ENCODE results near the gene KCP.

Gene KCP

DNA sequence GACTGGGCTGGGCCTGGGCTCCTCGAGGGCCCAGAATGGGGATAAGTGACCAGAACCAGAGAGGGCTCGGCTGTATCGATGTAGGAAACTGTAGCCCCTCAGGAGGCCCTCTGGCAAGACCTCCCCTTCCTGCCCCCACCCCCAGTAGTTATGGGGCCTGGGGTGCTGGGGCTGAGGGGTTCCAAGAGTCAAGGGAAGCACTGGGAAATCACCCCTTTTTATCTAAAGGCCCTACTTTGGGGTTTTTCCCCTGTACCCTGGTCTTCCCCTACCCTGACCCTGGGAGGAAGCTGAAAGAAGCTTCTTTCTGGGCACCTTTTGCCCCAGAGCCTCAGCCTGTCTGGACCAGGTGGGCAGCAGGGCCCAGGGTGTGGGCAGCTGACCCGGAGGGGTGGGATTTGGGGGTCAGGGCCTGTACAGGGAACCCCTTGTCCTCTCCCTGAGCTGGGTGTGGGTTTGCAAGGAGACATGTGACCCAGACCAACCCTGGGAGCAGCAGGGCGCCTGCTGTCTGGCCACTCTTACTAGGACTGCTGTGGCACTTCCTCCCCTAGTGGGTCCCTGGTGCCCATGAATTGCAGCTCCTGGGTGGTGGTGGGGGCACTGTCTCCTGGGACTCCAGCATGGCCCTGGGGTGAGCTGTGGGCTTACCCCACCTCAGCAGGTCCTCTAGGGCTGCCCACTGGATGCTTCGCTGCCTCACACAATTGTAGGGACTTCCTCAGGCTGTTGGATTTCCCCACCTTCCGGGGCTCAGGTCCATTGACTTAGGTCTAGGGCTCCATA, 28.8 kb upstream of the KCP start:
- no peak for DNase-seq (ENCODE audit: low read depth in 1 of 2, low spot score in 1 of 2)

DNA sequence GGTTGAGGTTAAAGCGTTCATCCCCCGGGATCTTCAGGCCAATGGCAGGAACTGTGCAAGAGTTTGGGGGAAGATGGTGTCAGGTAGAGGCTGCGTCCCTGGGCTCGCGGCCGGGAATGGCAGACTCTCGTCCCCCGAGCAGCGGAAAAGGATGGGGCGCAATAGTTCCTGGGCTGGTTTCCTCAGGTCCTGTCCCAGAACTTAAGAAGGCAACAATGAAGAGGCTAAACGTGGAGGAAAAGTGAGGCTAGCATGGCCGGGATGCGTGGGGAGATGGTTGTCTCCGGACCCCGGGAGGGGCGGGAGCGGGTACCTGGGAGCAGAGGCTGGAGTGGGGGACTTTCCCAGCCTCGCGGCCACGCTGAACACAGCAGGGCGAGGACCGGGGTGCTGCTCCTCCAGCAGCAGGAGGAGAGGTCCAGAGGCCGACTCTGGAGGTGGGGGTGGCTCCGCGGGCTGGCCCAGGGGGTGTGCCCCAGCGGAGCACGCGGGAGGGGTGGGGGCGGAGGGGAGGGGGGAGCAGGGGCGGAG, 28.1 kb upstream of the KCP start:
- DNase-seq (ENCODE audit: low read depth in 1 of 2, low spot score in 1 of 2), result no peak

DNA sequence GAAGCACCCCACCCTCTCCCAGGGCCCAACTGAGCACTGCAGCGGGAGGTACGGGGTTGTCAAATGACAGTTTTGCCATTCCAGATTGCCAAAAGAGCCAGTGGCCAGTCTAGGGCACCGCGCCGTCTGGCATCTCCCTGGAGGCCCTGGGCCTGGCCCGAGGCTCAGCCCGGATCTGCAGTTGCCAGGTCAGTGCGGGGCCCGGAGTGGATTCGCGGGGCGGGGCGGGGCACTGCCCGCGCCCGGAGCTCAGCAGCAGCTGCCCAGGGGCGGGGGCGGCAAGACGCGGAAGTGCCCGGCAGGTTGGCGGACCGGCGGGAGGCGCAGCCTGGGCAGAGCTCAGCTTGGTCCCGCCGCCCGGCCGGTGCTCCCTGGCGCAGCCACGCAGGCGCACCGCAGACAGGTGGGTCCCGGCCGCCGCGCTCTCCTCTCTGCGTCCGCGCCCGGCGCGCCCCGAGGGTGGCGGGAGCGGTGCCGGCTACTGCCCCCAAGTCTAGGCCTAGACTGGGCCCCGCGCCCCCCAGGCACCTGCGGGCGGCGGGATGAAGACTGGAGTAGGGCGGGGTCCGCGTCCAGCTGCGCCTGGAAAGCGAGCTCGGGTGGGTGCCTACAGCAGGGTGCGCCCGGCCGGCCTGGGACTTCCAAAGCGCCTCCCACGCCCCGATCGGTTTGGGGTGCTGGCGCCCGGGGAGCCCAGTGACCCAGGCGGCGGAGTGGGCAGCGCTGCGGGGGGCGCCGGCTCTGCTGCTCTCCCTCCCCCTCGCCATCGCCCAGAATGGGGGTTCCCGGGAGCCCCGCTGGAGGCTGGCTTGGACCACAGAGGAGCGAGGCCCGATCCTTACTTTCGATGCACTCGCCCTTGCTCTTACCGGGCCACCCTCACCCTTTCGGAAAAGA, 27.4 kb upstream of the KCP start, which contains the start of gene IRF5:
Gene IRF5 (plus strand): TSS at position 281 of the 897 bp plus-strand sequence. CDS start 4,155 bp downstream, outside the sequence.
- DNase-seq (ENCODE audit: low read depth in 1 of 2, low spot score in 1 of 2), result no peak

DNA sequence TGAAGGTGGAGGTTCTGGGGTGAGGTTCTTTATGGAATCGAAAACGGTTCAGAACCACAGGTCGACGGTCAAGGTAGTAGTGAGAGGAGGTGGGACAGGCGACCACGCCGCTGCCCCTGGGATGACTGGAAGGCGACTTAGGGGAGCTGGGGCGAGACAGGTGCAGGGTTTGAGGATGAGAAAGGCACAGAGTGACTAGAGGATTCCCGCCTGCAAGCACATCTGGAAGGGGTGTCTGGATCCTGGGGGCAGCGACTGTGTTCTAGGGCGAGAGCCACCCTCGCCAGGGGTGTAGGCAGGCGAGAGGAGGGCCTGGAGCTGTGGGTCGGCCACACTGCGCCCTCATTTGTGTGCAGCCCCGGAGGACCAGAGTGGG, 26.8 kb upstream of the KCP start:
- no peak for DNase-seq (ENCODE audit: low read depth in 1 of 2, low spot score in 1 of 2)

DNA sequence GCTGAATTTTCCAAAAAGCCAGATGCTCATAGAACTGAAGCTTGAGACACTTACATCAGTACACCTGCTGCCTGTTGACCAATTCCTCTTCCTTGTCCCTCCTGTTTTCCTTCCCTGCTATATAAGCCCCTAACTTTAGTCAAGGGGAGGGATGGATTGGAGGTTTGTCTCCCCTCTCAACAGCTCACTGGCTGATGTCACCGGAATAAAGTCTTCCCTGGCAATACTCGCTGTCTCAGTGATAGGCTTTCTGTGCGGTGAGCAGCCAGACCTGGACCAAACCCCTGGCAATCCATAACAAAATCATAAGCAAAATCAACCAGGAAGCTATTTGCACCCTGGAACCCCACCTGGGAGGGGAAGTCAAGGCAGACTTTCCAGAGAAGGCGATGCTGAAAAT, 26.3 kb upstream of the KCP start:
- DNase-seq (ENCODE audit: low read depth in 1 of 2, low spot score in 1 of 2), result no peak

DNA sequence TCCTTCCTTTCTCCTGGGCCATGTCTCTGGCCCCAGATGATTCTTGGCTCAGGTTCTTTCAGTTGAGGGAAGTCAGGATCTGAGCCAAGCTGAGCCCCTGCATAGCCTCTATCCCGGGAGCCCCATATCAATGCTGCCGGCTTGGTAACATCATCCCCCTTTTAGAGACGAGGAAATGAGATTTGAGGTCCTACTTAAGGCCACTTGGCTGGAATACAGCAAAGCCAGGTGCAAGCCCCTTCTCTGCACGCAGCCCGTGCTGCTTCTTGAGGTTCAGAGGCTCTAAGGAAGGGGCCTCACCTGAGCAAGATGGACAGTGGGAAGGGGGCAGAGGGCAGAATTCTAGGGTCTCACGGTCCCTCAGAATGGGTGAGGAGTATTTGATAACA, 24.8 kb upstream of the KCP start:
- DNase-seq (ENCODE audit: low read depth in 1 of 2, low spot score in 1 of 2), result no peak

DNA sequence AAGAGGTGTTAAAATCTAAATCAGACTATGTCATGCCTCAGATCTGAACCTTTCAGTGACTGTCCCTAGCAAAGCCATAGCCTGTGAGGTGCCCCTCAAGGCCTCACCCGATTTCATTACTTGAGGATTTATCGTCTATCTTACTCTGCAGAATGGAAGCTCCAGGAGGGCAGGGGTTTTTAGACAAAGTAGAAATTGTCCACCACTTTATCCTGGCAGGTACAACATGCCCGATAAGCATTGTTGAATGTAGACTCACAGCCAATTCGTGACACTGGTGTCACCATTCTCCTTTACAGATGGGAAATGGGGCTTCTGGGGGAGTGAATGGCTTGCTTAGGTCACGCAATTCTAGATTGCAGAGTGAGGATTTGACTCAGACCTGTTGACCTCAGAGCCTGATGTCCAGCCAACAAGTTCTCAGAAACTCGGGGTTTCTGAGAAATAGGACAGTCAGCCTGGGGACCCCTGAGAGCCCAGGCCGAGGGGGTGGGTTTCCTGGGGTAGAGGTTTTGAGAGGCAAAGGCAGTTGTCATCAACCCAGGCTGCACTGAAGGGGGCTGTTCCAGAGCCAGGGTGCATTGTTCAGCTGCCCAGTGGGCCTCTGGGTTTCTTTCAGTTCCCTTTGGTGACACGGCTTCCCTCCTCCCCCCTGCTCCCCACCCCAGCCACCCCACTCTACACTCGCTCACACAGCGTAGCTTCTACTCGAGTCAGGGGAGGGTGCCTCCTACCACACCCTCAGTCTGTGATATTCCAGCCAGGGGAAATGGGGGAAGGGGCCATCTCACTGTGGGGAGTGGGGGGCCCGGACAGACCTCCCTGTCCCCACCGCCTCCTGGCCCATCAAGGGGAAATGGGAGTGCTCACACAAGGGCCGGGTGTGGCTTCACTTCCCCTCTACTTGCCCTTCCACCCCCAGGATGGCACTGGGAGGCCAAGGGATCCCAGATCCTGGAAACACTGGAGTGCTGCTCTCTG, 24.1 kb upstream of the KCP start:
- DNase-seq (ENCODE audit: low read depth in 1 of 2, low spot score in 1 of 2), result no peak

DNA sequence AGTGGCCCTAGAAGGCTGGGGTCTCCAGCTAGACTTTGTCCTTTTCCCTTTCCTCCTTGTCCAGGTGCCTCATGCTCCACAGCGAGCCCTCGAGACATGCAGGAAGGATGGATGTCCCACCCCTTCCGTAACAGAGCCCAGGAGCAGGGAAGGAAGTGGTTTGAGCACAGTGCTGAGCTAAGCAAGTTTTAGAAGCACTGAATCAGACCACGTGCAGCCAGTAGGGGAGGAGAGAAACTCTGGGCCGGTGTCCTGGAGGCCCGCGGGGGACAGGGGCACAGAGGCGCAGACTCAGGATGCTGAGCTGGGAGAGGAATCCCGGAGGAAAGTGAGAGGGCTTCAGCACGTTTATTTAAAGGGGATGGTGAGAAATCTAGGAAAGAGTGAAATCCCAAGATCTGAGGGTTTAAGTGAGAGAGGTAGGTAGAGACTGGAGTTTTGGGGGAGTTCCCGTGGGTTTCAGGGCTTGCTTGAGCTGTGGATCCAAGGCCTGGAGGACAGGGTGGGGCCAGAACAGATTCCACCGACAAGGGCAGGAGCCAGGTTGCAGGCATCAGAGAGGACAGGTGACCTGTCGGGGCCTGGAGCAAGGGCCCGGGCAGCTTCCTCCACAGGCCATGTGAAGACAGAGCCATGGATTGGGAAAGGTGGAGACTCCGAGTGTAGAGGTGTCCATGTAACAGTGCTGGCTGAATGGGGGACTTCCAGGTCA, 22.8 kb upstream of the KCP start:
- DNase-seq (ENCODE audit: low read depth in 1 of 2, low spot score in 1 of 2), result no peak

DNA sequence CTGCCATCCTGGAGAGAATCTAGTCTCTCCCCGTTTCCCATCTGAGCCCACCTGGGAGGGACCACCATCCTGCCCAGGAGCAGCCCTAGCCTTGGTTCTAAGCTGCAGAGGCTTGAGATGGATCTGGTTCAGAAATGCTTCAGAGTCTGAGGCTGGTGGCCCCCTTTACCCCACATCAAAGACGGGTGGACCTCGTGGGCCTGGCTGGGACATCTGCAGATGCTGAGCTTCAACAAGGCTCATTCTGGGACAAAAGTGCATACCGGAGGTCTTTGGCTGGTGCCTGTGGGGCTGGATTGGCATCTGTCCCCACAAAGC, 22.3 kb upstream of the KCP start:
- no peak for DNase-seq (ENCODE audit: low read depth in 1 of 2, low spot score in 1 of 2)

DNA sequence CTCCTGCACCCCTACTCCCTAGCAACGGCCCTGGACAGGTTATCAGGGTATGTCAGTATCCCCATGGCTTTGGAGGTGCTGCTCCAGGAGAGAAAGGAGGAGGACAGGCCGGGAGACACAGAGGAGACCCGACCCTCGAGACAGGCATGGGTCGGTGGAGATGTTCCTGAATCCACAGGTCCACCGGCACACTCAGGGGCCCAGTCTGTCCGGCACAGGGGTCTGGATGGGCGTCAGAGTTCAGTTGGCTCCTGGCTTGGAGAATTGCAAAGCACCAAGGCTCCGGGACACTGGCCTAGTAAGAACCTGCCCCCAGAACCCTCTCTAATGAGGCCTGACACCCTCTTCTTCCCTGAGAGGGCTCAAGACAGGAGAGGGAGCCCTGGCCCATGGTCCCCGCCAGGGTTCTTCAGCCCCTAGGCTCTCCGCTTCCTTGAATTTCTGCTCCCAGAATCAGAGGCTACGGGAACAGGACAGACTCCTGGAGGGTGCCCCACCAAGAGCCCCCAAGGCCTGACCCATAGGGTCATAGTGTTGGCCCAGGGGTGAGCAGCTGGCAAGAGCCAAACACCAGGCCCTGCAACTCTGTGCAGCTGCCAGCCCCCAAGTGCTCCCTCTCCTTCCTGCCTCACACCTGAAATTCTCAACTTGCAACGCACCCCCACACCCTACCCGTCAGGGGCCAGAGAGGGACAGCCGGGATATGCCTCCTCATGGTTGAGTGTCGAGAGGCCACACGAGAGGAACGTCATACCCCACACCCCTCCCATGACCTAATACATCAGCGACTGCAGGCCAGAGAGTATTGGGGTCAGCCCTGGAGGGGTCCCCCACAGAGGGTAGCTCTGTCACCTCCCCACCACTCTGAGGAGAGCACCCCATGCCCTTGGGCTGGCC, 21.7 kb upstream of the KCP start:
- DNase-seq (ENCODE audit: low read depth in 1 of 2, low spot score in 1 of 2), result no peak

DNA sequence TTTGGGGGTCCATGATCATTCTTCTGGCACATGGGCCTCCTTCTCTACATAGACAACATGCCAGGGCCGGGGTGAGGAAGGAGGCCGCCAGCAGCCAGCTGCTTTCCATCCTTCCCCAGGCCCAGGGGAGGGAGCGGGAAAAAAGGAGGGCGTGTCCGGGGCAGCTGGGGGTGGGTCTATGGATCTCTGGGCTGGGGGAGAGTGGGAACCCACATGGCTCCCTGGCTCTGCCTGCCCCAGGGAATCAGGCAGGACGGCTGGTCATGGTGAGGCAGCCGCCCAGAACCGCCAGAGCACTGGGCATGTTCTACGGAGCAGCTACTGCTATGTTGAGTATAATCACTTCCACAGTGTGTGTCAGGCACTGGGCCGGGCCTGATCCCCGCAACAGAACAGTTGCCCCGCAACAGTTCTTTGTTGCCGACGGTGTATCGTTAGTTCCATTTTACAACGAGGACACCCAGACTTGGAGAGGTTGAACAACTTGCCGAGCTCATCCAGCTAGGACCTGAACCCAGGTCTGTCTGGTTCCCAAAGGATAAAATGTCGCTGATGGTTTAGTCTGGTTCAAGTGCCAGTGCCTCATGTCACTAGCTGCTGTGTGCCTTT, 20.8 kb upstream of the KCP start:
- no peak for DNase-seq (ENCODE audit: low read depth in 1 of 2, low spot score in 1 of 2)

DNA sequence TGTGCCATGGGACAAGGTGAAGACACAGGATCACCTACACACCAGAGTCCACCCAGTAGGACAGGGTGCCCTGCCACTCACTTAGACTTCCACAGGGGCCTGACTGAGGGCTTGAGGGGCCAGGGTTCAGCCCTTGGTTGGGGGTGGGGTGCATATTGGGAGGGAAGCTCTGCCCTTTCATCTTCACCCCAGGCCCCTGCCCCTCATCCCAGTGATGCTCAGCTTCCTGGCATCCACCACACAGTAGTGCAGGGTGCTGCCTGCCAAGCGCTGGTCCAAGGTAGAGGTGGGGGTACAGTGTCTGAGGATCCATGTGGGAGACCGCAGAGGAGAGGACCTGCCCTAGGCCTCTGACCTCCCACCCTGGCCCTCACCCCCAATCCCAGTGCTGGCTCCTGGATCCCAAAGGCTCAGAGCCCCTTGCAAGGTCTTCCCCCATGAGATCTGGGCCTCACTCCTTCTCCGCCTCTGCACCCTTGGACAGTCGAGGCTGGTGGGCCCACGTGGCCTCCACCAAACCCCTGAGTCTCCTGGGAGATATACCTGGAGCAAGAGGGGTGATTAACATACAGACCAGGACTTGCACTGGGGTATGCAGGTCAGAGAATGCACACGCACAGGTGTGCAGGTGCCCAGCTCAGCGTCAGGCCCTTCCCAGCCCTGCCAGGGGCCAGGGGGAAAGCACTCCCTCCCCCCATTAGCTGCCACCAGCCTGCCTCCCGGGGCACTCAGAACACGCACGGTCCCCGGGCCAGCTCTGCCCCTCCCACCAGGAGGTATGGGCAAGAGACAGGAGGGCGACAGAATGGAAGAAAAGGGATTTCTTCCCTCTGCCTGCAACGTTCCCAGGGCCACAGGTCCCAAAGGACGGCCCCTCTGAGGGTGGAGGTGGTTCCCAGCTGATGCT, 18.6 kb upstream of the KCP start:
- DNase-seq (ENCODE audit: low read depth in 1 of 2, low spot score in 1 of 2), result no peak

DNA sequence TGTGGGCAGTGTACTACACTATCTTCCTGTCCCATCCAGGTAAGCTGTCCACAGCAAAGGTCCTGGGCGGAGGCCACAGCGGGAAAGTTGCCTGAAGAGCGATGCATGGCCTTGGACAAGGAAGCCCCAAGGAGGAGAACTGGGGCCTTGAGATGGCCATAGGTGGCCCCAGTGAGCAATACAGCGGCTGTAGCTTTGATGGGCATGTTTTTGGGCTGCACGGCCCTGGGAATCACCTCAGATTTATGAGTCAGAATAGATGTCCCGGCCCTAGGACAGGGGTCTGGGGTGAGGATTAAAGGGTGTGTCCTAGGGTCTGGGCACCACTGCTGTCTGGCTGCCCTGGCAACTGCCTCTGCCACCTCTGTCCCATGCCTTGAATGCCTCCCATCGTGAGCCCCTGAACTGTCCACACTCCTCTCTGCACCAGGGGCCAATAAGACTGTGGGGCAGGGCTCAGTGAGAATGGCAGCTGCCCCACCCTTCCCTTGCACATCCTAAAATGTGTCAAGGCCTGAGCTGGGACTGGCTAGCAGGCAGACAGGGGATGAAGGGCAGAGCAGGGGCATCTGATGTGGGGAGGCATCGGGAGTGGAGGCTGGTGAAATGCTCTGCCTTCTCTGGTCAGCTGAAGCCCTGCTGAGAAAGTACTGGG, 17.8 kb upstream of the KCP start:
- no peak for DNase-seq (ENCODE audit: low read depth in 1 of 2, low spot score in 1 of 2)

DNA sequence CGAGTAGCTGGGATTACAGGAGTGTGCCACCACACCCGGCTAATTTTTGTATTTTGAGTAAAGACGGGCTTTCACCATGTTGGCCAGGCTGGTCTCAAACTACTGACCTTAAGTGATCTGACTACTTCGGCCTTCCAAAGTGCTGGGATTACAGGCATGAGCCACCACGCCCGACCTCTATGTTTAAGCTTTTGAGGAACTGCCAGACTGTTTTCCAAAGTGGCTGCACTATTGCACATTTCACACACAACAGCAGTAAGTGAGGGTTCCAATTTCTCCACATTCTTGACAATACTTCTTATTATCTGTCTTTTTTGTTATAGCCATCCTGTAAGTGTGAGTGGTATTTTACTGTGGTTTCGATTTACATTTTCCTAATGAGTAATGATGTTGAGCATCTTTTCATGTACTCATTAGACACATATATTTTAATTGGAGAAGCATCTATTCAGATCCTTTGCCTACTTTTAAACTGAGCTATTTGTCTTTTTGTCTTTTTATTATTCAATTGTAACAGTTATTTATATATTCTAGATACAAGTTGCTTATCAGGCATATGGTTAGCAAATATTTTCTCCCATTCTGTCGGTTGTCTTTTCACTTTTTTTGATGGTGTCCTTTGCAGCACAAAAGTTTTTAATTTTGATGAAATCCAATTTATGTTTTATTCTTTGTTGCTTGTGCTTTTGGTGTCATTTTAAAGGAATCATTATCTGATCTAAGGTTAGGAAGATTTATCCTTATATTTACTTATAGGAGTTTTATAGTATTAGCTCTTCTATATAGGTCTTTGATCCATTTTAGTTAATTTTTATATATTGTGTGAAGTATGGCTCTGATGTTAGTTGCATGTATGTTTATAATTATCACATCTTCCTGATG, 14.4 kb upstream of the KCP start:
- DNase-seq (ENCODE audit: low read depth in 1 of 2, low spot score in 1 of 2), result no peak

DNA sequence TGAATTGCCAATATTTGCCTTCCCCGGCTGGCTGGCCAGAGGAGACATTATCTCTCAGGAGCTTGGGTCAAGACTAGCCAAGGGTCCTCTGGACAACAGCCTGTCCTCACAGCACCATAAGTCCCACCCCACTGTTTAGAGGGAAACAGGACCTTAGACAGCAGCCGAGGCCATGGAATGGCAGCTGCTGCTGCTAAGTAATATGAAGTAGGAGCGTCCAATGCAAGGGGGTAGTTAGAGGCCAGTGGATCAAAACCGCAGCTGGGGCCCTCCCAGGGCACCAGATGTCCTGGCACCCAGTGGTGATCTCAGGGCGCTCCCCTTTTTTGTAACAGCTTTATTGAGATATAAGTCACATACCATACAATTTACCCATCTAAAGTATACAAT, 12.9 kb upstream of the KCP start:
- DNase-seq (ENCODE audit: low read depth in 1 of 2, low spot score in 1 of 2), result no peak

Data from activated T-helper 1 cell treated with anti-CD3 and anti-CD28 coated beads, Interleukin-2, amount 50 U/mL, for 16 hours (primary cell).